Right lobe of liver (tissue), 6 donors: ENCODE results near the gene EMILIN2. TPM values are rescaled to one million over a fixed set of nuclear protein-coding genes. Genes with fewer than 3 reads are reported as not detected.

Experiments
- ATAC-seq, 4 donors: fragments of 200-7000 bp; cut with Tn5 transposase; one replicate each; pipeline ENCODE4 v1.9.1; 2020; ENCODE audit warnings: mild to moderate bottlenecking in 4 of 4, moderate library complexity in 4 of 4
- DNase-seq, 3 donors: peaks; one replicate each; pipeline ENCODE4 v3.0.0-alpha.2; 2020
- H3K27ac ChIP-seq, 3 donors: fragments of 200-600 bp; one replicate each; pipeline ENCODE4 v1.8.0; 2022
- H3K27me3 ChIP-seq, 2 donors: fragments of 200-600 bp; one replicate each; pipeline ENCODE4 v1.8.0; 2022
- H3K36me3 ChIP-seq, 4 donors: fragments of 200-600 bp; sonication (generic) in 1 of 4; one replicate each; pipeline versions ENCODE4 v1.5.1 to v1.8.0; 2017 to 2022; ENCODE audit warnings: control low read depth in 1 of 4
- H3K4me1 ChIP-seq, 4 donors: fragments of 200-600 bp; sonication (generic) in 1 of 4; one replicate each; pipeline versions ENCODE4 v1.5.1 to v1.8.0; 2017 to 2022; ENCODE audit warnings: control low read depth in 1 of 4
- H3K4me3 ChIP-seq, 3 donors: fragments of 200-600 bp; one replicate each; pipeline ENCODE4 v1.8.0; 2022
- H3K9me3 ChIP-seq, 4 donors: fragments of 200-600 bp; sonication (generic) in 1 of 4; one replicate each; pipeline versions ENCODE4 v1.5.1 to v1.8.0; 2017 to 2022; ENCODE audit warnings: control low read depth in 1 of 4
- CTCF ChIP-seq, 4 donors: fragments of 200-600 bp in 3 of 4; fragments of 450-650 bp in 1 of 4; IDR thresholded peaks; one replicate each; pipeline versions ENCODE4 v1.5.1 to v1.8.0; 2016 to 2022; ENCODE audit warnings: antibody characterized with exemption in 4 of 4, mild to moderate bottlenecking in 2 of 4
- POLR2A ChIP-seq: fragments of 450-650 bp; IDR thresholded peaks from one replicate; pipeline ENCODE4 v1.6.1; 2017; ENCODE audit warnings: antibody characterized with exemption, mild to moderate bottlenecking
- WGBS: methylation state at CpG from one replicate; pipeline ENCODE4 v1.1.6; 2018; ENCODE audit warnings: low coverage, low lambda C conversion rate; ENCODE audit not compliant: insufficient coverage; ENCODE audit errors: missing lambda C conversion rate; 5-methylcytosine and 5-hydroxymethylcytosine counted together
- intact Hi-C, 2 donors: fragments of 100-400 bp; cut with DNase I; formaldehyde crosslinking; loops; one replicate each; pipeline versions ENCODE4 v1.11.2 to v1.14.1; 2022
- total RNA-seq, 6 experiments: library from RNA; depleted of rRNA in 2 of 6; stranded (reverse); fragments of >200 nt in 2 of 6; fragmentation: NEBNext Ultra II Directional in 3 of 6; extraction: Animal tissue kit (Norgen Biotek cat#: 25700) in 3 of 6; gene quantifications; one replicate each; pipeline versions ENCODE4 v1.1.0 to v1.2.4, GENCODE V29; 2016 to 2023
- donor health status: DM: no; HTN: yes; CAD: no.
- donor health status: DM: no; HTN: no; CAD: no.
- donor health status: DM: no; HTN: no; CAD: no.
- donor health status: DM: no; HTN: yes; CAD: no.
- donor health status: DM: no; HTN: yes; CAD: no.

The EMILIN2 gene
- total RNA-seq, 6 experiments from 2014 or later, result 0.99 to 4.4 (median 2.3) TPM

GRCh38 chr18:2919600-2919999 lies 72.8 kb downstream of the EMILIN2 start:
- DNase-seq, result no peak
- WGBS, result 82% methylated on average over 2 of the region's 5 CpGs
- Histone ChIP-seq H3K27ac (no peak overlapping the region), H3K4me3 (no peak overlapping the region), H3K4me1 (no peaks in the 10 kb centered on the region), H3K27me3 (no peaks in the 10 kb centered on the region), H3K9me3 (no peaks in the 10 kb centered on the region), H3K36me3 (peaks cover 4 to 100% (median 71%) of the 10 kb centered on the region in 4 donors)
- peak in 2 of 4 donors; percentile 15 to 19 for ATAC-seq
- TF ChIP-seq CTCF (IDR thresholded peaks at IDR 0.05) (no peak), POLR2A (no peak)
- intact Hi-C loops, result no loop called here

- H3K36me3 ChIP-seq, result peaks cover 8 to 100% (median 73%) of the 10 kb centered on the region in 4 donors
- no peak overlapping the region for H3K27ac ChIP-seq
- H3K27me3 ChIP-seq, result no peaks in the 10 kb centered on the region
- 77% methylated on average over 6 of the region's 11 CpGs for WGBS
- intact Hi-C loops, result loop anchor here in 1 of 2 donors (10.0 kb wide), 1 partner anchor 155 kb away; no protein-coding TSS in a partner anchor
- DNase-seq (peak in 1 of 3 donors; percentile 44), ATAC-seq (peak in 1 of 4 donors; percentile 9)
- no peaks in the 10 kb centered on the region for H3K9me3 ChIP-seq
- H3K4me1 ChIP-seq, result no peaks in the 10 kb centered on the region
- no peak for TF ChIP-seq POLR2A
- TF ChIP-seq CTCF (IDR thresholded peaks at IDR 0.05), result no peak
- no peak overlapping the region for H3K4me3 ChIP-seq
Measured at GRCh38 chr18:2920027-2920426, 73.2 kb downstream of the EMILIN2 start.

- intact Hi-C loops, result loop anchor here in 1 of 2 donors (10.0 kb wide), 1 partner anchor 154 kb away; no protein-coding TSS in a partner anchor
- peak in 1 of 3 donors; percentile 36 for DNase-seq
- Histone ChIP-seq H3K27me3 (no peaks in the 10 kb centered on the region), H3K9me3 (no peaks in the 10 kb centered on the region), H3K4me3 (no peak overlapping the region), H3K4me1 (no peaks in the 10 kb centered on the region), H3K27ac (no peak overlapping the region), H3K36me3 (peaks cover 10 to 100% (median 73%) of the 10 kb centered on the region in 4 donors)
- TF ChIP-seq CTCF (IDR thresholded peaks at IDR 0.05) (no peak), POLR2A (no peak)
- no peak for ATAC-seq
- whole genome bisulfite sequencing, result 82% methylated on average over 5 of the region's 16 CpGs
Measured at GRCh38 chr18:2920546-2921343, 73.9 kb downstream of the EMILIN2 start.

GRCh38 chr18:2921778-2922177 lies 75.0 kb downstream of the EMILIN2 start:
- H3K27me3 ChIP-seq, result no peaks in the 10 kb centered on the region
- intact Hi-C loops, result loop anchor here in 1 of 2 donors (10.0 kb wide), 1 partner anchor 153 kb away; no protein-coding TSS in a partner anchor
- 88% methylated on average over 6 of the region's 14 CpGs for WGBS
- no peaks in the 10 kb centered on the region for H3K9me3 ChIP-seq
- H3K4me3 ChIP-seq, result no peak overlapping the region
- no peak overlapping the region for H3K27ac ChIP-seq
- ATAC-seq (peak in 1 of 4 donors; percentile 8), DNase-seq (peak in 1 of 3 donors; percentile 41)
- H3K36me3 ChIP-seq, result peaks cover 10 to 100% (median 73%) of the 10 kb centered on the region in 4 donors
- H3K4me1 ChIP-seq, result no peaks in the 10 kb centered on the region
- TF ChIP-seq CTCF (IDR thresholded peaks at IDR 0.05) (no peak), POLR2A (no peak)
